ENCODE results near the gene ATRNL1. TPM values are rescaled to one million over a fixed set of nuclear protein-coding genes. Genes with fewer than 3 reads are reported as not detected.

ATRNL1 gene
- total RNA-seq, 4 donors from 2014 or later, result 0.34 to 0.98 (median 0.44) TPM; not detected in 1

DNA sequence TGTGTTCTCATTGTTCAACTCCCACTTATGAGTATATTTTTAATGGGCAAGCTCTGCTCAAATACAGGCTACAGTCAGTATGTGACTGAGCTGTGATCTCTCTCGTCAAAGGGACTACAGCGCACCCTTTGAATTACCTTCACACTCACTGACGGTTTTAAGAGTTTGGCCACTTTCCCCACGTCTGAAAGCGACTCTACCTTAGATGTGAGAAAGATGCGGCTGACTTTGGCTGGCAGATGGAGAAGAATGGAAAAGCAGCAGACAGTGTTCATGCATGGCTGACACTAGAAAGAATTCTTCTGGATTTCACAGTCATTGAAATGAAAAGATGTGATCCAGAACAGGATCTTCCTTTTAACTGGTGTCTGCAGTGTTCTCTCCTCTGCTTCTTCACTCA is 2.0 kb upstream of the ATRNL1 start:
- TF ChIP-seq, protein P1, sequence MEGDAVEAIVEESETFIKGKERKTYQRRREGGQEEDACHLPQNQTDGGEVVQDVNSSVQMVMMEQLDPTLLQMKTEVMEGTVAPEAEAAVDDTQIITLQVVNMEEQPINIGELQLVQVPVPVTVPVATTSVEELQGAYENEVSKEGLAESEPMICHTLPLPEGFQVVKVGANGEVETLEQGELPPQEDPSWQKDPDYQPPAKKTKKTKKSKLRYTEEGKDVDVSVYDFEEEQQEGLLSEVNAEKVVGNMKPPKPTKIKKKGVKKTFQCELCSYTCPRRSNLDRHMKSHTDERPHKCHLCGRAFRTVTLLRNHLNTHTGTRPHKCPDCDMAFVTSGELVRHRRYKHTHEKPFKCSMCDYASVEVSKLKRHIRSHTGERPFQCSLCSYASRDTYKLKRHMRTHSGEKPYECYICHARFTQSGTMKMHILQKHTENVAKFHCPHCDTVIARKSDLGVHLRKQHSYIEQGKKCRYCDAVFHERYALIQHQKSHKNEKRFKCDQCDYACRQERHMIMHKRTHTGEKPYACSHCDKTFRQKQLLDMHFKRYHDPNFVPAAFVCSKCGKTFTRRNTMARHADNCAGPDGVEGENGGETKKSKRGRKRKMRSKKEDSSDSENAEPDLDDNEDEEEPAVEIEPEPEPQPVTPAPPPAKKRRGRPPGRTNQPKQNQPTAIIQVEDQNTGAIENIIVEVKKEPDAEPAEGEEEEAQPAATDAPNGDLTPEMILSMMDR (IDR thresholded peaks at IDR 0.05; ENCODE audit: low read depth), result no peak

DNA sequence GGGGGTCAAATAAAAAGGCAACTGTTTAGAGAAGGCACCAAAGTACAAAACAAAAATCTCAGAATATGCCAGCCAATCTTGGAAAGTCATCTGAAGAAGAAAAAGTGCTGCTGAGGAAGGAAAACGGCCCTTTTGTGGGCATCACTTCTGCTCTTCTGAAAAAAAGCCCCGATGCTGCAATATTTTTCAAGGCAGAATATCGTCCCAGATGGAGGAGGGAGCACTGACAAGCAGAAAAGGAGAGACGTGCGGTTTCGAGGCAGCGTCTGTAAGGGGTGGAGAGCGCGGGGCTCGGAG is 959 bp upstream of the ATRNL1 start:
- TF ChIP-seq, protein P1 (IDR thresholded peaks at IDR 0.05; ENCODE audit: low read depth), result no peak

DNA sequence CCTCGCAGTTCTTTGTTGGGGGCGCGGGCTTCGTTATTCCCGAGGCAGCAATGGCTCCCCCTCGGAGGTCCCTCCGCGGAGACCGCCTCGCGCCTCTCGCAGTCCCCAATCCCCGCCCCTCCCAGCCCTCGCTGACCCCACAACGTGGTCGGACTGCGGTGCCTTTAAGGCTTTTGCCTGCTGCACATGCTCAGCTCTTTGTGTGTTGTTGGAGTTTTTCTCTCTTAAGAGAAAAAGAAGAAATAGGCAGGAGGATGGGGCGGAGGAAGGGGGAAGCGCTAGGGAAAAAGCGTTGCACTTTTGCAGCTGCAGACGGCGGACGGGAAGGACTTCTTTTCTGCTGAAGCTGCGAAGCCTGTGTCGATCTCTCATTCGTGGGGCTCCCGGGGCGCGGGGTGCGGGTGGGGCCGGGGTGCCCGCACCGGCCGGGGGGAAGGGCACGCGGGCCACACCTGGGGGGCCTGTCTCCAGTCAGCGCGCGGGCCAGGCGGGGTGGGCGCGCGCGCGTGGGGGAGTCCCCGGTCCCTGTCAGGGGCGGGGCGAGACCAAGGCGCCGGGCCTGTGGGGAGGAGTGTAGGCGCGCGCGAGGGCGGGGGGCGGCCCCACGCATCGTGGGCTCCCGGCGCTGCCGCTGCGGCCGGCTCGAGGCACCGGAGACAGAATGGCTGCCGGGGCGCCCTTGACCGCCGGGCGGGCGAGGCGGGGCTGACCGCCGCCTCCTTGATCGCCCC is 445 bp upstream of the ATRNL1 start:
- TF ChIP-seq, protein P1 (IDR thresholded peaks at IDR 0.05; ENCODE audit: low read depth), result no peak

DNA sequence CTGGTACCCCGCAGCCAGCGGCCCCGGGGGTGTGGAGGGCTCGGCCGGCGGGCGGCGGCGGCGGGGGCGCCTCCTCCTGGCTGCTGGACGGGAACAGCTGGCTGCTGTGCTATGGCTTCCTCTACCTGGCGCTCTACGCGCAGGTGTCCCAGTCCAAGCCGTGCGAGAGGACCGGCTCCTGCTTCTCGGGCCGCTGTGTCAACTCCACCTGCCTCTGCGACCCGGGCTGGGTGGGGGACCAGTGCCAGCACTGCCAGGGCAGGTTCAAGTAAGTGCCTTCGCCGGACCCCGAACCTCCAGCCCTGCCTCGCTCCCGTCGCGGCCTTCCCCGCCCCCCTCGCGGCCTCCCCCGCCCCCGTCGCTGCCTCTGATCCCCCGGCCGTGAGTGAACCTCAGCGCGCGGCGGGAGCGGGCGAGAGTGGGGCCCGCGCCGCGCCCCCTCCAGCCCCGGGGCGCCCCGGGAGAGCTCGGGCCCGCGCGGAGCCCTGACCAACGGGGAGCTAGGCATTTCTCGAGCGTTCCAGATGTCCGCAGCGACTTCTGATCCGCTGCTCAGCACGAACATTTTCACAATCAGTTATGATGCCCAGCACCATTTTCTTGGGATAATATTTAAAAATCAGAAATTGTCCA is 727 bp downstream of the ATRNL1 start:
- TF ChIP-seq, protein P1 (IDR thresholded peaks at IDR 0.05; ENCODE audit: low read depth), result no peak

DNA sequence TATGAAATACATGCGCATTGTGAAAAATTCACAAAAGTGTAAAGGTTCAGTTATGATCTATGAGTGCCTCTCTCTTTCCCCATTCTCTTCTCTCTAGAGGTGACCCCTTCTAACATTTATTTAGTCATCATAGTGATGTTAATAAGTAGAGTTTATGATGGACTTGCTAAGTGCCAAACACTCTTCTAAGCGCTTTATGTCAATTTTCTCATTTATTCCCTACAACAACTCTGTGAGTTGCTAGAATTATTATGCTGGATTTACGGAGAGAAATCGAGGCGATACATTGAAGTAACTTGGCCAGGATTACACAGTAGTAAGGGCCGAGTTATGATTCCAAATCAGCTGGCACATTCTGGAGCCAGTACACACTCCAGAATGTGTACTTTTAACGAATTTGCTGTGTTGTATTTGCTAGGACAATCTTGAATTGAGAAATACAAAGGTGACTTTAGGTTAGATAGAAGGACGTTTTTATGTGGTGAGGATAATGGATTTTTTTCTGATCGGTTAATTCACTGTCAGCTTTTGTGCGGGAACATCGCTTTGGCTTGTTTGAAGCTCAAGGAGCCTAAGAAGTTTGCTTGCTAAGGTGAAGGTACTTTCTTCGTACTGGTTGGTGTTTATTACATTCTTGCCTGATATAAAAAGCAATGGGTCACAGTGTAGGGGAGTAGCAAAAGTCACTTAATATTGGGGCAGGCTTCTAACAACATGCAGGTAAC is 1.4 kb downstream of the ATRNL1 start:
- TF ChIP-seq, protein P1 (IDR thresholded peaks at IDR 0.05; ENCODE audit: low read depth), result no peak

DNA sequence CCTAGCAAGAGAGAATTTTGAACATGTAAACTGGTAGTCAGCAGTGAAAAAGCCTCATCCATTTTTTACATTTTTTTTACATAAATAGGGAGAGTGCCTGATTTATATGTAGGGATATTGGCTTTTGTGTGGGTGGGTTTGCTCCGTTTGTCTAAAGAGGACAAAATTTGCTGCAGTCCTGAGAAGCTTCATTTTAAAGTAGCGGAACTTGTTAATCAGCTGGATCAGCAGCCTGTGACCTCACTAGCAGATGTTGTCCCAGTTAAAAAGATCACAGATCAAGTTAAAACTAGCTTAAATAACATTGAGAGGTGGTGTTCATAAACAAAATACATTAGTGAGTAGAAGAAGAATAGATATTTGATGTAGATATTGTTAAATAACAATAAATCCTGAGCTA is 2.6 kb downstream of the ATRNL1 start:
- TF ChIP-seq, protein P1 (IDR thresholded peaks at IDR 0.05; ENCODE audit: low read depth), result no peak

DNA sequence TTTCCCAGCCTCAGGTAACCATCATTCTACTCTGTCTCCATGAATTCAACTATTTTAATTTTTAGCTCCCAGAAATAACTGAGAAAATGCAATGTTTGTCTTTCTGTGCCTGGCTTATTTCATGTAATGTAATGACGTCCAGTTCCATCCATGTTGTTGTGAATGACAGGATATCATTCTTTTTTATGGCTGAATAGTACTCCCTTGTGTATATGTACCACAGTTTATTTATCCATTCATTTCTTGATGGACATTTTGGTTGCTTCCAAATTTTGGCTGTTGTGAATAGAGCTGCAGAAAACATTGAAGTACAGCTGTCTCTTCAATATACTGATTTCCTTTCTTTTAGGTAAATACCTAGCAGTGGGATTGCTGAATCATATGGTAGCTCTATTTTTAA is 10.5 kb downstream of the ATRNL1 start:
- TF ChIP-seq, protein P1 (IDR thresholded peaks at IDR 0.05; ENCODE audit: low read depth), result no peak

All from subcutaneous adipose tissue (tissue), 4 donors.